ENCODE data around the gene CAMSAP1.

DNA sequence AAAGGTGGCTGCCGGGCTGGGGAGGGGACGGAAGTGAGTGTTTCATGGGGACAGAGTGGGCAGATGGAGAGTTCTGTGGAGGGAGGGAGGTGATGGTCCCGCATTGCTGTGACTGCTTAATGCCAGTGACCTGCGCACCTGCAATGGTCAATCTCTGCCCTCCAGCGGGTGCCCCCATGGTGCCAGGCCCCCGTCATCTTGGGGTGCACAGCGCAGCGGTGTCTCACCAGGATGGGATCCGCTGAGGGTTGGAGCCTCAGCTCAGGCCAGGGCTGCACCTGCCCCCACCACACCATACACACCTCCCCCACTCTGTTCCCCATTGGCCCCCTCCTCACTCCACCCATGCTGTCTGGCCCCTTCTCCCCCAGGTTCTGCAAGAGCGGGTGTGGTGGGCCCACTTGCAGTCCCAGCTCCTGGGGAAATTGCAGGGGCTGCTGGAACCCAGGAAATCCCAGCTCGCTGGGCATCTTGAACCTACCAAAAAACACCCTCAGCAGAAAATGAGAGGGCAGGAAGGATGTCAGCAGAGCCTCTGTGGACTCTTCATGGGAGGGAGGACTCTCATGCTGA lies 12.1 kb upstream of the CAMSAP1 start:
- TF ChIP-seq, protein P1, sequence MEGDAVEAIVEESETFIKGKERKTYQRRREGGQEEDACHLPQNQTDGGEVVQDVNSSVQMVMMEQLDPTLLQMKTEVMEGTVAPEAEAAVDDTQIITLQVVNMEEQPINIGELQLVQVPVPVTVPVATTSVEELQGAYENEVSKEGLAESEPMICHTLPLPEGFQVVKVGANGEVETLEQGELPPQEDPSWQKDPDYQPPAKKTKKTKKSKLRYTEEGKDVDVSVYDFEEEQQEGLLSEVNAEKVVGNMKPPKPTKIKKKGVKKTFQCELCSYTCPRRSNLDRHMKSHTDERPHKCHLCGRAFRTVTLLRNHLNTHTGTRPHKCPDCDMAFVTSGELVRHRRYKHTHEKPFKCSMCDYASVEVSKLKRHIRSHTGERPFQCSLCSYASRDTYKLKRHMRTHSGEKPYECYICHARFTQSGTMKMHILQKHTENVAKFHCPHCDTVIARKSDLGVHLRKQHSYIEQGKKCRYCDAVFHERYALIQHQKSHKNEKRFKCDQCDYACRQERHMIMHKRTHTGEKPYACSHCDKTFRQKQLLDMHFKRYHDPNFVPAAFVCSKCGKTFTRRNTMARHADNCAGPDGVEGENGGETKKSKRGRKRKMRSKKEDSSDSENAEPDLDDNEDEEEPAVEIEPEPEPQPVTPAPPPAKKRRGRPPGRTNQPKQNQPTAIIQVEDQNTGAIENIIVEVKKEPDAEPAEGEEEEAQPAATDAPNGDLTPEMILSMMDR (IDR thresholded peaks at IDR 0.05), result no peak
- no peak for TF ChIP-seq POLR2A (IDR thresholded peaks at IDR 0.05)

All from esophagus squamous epithelium (tissue), 4 donors.